ENCODE measurements around the gene MCM9. TPM values are rescaled to one million over a fixed set of nuclear protein-coding genes. Genes with fewer than 3 reads are reported as not detected.

The MCM9 gene
- total and polyA plus RNA-seq, 2 donors (not counting 1 experiment from before 2014, with no cell fraction given): 14.0 to 54.5 TPM

- intact Hi-C loops (cut with micrococcal nuclease): loop anchor here (1.0 to 10.0 kb wide), 7 partner anchors 12 to 1291 kb away; partner anchors contain the start of genes FAM184A, GOPC and MAN1A1
- whole genome bisulfite sequencing (ENCODE audit: insufficient coverage): under 1% methylated on average over 15 of the region's 18 CpGs
- H3K4me1 ChIP-seq (ENCODE audit: control insufficient read depth in 2 of 2, insufficient read depth in 2 of 2, low read length in 2 of 2): peaks cover 31 to 34% of the 10 kb centered on the region in 2 donors
These were observed 41.7 kb downstream of the MCM9 start for GRCh38 chr6:118893064-118893806.

More at GRCh38 chr6:118893064-118893806, 41.7 kb downstream of the MCM9 start:
- H3K9ac ChIP-seq (ENCODE audit: low read length): peak overlapping the region; percentile 85
- no peaks in the 10 kb centered on the region for H3K36me3 ChIP-seq (replicated peaks in 1 of 2; ENCODE audit: control extremely low read depth in 1 of 2, control insufficient read depth in 1 of 2, extremely low read depth in 1 of 2, insufficient read depth in 2 of 2, low read length in 1 of 2)
- Mint-ChIP-seq H3K4me3 (peak overlapping the region; percentile 91), H3K27ac (peak overlapping the region; percentile 95), H3K9me3 (ENCODE audit: insufficient read depth) (no peaks in the 10 kb centered on the region), H3K4me1 (peaks cover 58% of the 10 kb centered on the region), H3K27me3 (no peaks in the 10 kb centered on the region)
- ATAC-seq (ENCODE audit: low read depth) (peak; percentile 19), DNase-seq (no peak)
- ChIA-PET POLR2A (interaction anchor here (0.5 to 1.8 kb wide), 7 partner anchors 11 to 242 kb away, joined by 3 to 6 read pairs (median 4); partner anchors contain the start of genes CEP85L and MCM9), CTCF (interaction anchor here (0.8 to 6.4 kb wide), 5 partner anchors 10 to 328 kb away, joined by 3 to 39 read pairs (median 3); partner anchors contain the start of gene MCM9)
- peak overlapping the region; percentile 84 to 99 (median 91) for H3K4me3 ChIP-seq (ENCODE audit: control extremely low read depth in 1 of 5, extremely low read depth in 1 of 5, insufficient read depth in 1 of 5, low read depth in 2 of 5, low read length in 4 of 5)
- no peaks in the 10 kb centered on the region for H4K20me1 ChIP-seq (ENCODE audit: control insufficient read depth, insufficient read depth, low read length, poor library complexity, severe bottlenecking)
- no peaks in the 10 kb centered on the region for H3K9me3 ChIP-seq (ENCODE audit: control extremely low read depth in 1 of 3, control insufficient read depth in 2 of 3, insufficient read depth in 1 of 3, low read length in 2 of 3)
- H2AFZ ChIP-seq (ENCODE audit: insufficient read depth, low read depth, low read length, poor library complexity, severe bottlenecking): peak overlapping the region; percentile 93
- peaks cover 66% of the 10 kb centered on the region for H3K79me2 ChIP-seq (ENCODE audit: control insufficient read depth, insufficient read depth, low read length)
- H3K27ac ChIP-seq (ENCODE audit: low read length in 2 of 2): peak overlapping the region; percentile 79 to 84
- no peaks in the 10 kb centered on the region for H3K27me3 ChIP-seq (replicated peaks in 1 of 4; ENCODE audit: control extremely low read depth in 1 of 4, control insufficient read depth in 3 of 4, insufficient read depth in 4 of 4, low read length in 3 of 4)
- TF ChIP-seq EZH2 (IDR thresholded peaks at IDR 0.05; ENCODE audit: borderline replicate concordance, insufficient read depth, low read depth, low read length, poor library complexity, severe bottlenecking): no peak
- no peak for TF ChIP-seq CTCF (IDR thresholded peaks at IDR 0.05)
- H3K4me2 ChIP-seq (replicated peaks; ENCODE audit: low read depth, low read length, poor library complexity, severe bottlenecking): peak overlapping the region; percentile 79
